Mucosa of gallbladder (tissue), 1 donor: ENCODE measurements around the gene SLC39A11. TPM values are rescaled to one million over a fixed set of nuclear protein-coding genes. Genes with fewer than 3 reads are reported as not detected.

Experiments used
- DNase-seq: peaks from one replicate; pipeline ENCODE4 v3.0.0-alpha.2; 2020; ENCODE audit warnings: low spot score
- total RNA-seq: library from RNA; stranded (reverse); gene quantifications from one replicate; pipeline ENCODE4 v1.2.1, GENCODE V29; 2021
- donor health status: DM: no; HTN: no; CAD: no.

The SLC39A11 gene
- total RNA-seq, 1 donor from 2014 or later, result 62.8 TPM

DNA sequence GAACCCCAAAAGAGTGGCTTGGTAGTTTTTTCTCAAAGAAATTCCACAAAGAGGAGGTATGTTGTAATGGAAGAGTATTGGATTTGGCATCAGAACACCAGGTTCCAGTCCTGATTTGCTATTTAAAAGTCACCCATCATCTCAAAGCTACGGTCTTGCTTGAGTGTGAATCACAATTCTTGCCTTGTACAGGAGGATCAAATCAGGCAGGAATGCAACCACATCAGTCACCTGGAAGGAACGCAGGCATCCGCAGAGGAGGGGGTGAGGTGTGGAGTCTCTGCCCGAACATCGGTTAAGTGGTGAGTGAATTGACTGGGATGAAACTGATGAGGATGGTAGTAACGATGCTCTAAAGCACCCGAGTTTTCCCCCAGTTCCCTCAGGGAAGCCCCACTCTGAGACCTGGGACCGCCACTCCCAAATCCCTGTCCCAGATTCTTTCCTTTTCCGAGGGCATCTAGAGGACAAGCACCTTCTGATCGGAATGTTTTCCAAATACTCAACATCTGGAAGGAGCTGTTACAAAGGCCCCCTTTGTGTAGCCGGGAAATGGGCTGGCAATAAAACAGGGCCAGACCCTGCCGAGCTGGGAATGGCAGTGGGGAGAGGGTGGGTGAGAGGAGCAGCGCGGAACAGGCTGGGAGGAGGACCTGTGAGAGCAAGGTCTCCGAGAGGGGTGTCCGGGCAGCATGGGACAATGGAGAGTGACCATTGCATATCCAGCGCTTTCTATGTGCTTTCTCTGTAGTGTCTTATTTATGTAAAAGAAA lies 469.6 kb downstream of the SLC39A11 start:
- no peak for DNase-seq

DNA sequence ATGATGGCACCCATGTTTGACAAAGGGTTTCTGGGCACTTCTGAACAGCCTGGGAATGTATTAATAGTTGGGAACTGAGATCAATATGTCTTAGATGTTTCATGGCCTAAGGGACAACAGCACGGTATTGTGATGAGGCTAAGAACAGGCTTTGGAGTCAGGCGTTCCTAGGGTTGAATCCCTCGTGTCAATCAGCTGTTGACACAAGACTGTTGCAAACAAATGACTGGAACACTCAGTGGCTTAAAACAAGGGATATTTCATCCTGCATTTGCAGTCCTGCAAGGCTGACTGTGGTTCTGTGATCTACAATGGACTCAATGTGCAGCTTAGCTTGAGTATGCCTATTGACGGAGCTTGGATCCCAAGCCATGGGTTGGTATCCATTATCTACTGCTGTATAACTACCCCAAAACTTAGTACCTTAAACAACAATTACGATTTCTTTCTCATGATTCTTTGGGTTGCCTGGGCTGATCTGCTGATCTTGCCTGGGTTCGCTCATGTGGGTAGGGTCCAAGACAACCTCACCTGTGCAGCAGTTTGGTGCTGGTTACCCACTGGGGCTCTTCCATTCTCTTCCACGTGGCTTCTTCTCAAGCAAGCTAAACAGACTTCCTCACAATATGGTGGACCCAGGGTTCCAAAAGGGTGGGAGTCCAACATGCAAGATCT lies 472.4 kb downstream of the SLC39A11 start:
- DNase-seq, result no peak

DNA sequence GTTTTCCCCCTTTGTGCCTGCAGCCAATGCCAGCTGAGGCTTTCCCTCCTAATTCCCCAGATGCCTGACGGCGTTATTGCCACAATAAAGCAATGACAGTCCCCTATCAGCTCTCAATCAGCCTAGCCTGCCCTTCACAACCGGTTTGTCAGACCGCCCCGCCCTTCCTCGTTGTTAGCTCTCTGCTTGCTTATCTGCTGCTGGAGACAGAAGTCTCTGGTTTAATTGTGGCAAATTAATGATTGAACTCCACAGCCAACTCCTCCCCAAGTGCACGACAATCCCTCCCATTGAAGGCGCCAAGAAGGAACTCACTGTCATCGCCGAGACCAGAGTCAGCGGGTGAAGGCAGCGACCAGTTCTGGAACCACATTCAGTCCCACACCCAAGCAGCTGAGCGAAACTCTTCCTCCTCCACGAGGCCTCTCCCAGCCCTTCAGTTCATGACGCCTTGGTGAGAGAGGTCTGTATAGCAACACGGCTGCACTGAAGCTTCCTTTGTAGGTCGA lies 474.4 kb downstream of the SLC39A11 start:
- DNase-seq, result peak; percentile 89

DNA sequence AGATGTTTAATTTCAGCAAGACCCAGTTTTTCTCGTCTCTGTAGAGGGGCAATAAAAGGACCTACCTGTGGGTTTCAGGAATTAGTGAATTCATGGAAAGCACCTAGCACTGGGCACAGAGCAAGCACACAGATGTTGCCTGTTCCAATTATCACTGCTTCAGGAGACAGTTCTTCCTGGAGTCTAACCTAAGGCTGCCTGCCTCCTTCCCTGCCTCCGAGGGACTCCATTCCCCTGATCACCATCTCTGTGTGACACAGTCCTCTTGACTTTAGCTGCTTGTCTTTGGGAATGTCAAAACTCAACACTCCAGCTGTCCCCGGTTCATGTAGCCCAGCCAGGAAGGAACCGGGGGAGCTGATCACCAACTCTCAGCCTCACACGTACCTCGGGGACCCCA lies 474.9 kb downstream of the SLC39A11 start:
- no peak for DNase-seq

DNA sequence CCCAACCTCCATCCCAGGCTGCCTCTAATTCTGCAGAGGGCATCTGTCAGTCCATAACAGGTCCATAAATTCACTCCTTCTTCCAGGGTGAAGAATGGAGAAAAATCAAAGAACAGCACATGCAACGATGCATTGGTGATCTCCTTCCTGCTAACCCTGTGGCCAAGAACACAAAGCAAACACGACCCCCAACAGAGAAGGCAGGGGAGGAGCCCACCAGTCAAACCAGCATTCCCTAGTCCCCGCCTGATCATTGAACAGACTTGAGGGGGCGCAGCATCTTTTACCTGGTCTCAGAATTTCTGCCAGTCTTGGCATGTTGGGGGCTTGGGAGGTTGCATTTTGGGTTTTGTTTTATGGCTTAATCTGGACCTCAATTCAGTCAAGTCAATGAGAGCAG lies 476.0 kb downstream of the SLC39A11 start:
- no peak for DNase-seq

DNA sequence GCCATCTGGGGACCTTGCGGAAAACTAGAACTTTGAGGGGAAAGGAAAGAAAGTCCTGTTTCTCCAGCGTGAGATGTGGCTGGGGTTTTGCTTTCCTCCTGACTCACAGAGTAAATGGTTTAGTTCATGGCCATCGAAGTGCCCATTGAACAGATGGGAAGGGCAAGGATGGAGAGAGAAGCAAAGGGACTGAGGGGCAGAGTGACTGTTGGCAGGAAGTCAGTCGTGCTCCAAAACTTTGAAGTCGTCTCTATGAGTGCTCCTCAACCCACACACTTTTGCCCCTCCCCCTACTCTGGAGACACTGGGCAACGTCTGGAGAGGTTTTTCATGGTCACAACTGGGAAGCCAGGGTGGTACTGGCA lies 476.9 kb downstream of the SLC39A11 start:
- no peak for DNase-seq

DNA sequence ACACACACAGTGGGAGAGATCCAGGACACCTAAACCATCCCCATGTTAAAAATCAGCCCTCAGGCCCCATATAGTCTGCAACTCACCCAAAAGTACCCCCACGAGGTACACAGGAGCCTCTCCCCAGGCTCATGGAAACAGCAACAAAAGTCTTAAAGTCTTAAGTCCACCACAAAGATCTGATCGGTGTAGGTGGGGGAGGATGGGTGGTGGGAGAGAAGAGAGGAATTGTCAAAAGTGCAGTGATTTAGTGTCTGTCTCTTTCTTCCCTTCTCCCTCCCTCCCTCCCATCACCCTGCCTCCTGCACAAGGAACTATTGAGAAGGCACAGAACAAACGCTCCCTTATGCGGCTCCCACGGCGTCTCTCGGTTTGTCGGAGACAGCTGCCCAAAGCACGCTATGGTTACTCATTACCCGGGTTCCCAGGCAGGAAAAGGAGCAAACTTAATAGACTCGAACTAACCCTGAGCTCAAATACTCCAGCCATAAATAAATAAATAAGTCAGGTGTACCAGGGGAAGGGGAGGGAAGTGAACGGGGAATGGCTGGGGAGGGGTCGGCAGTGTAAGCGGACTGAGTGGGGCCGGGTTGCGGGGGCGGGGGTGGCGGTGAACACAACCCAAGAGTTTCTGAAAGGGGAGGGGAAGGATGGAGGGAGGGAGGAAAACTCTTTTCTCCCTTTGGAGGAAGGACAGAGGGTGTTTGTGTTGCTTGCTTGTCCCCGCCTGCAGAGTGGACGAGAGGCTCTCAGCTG lies 477.4 kb downstream of the SLC39A11 start:
- peak; percentile 80 for DNase-seq

DNA sequence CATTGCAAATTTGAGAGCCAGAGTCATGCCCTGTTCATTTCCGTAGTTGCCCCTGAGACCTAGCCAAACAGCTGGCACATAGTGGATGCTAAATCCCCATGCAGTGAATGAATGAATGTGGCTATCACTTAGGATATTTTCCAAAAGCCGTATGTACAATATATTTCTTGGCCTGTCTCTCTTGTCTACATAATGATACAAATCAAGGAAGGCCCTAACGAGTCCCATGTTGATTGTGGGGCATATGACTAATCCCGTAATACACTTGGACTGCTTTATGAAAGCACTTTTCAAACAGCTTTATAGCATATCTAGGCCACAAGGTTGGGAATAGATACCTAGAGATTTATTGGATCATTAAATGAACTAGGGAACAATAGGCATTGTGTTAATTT lies 478.0 kb downstream of the SLC39A11 start:
- DNase-seq, result no peak

DNA sequence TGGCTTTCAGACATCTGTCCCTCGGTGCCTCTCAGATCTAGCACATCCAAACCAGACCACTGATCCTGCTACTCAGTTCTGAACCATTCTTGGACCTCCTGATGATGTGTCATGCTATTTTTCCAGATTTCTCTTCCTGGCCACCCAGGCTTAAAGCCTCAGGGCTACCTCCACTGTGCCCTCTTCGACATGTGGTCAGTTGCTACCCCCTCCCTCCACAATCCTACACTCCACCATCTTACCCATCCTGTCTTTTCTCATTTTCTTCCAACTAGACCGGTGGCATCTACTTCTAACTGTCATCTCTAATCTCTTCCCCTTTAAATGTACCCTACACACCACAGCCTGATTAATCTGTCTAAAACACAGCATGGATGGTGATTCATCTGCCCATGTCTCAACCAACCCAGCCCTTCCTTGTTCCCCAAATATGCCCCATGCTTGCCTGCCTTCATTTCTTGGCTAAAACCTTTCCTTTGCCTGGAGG lies 478.6 kb downstream of the SLC39A11 start:
- no peak for DNase-seq

DNA sequence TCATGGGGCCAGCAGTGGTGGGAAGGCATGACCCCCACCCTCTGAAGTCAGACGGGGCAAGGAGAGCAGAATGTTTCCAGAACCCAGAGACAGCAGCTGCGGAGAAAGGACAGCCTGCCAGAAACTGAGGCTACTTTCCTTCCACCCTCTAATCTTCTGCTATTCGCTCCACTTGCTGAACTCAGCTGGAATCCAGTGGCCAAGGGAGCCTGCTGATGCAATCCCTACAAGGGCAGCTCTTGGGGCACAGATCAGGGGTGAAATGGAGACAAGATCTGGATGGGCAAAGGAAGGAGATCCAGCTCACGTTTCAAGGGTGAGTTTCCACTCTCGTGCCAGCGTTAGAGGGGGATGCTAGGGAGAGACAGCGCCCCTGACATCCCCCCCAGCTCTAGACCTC lies 479.1 kb downstream of the SLC39A11 start:
- no peak for DNase-seq

DNA sequence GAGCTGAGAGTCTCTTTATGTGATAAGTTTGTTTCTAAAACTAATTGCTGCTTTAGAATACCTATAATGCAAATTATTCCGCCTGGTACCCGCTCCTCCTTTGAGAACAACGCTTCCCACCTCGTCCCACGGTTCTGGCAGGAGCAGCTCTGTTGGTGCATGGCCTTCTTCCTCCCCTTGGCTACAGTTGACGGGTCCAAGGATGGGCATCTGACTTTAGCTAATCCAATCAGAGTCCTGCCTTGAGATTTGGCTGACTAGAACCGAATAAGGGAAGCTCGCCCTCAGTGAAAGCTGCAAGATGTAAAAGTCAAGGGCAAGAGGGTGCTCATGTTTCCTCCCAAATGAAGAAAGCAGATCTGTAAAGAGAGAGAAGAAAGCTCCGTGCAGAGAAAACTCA lies 481.3 kb downstream of the SLC39A11 start:
- DNase-seq, result no peak

DNA sequence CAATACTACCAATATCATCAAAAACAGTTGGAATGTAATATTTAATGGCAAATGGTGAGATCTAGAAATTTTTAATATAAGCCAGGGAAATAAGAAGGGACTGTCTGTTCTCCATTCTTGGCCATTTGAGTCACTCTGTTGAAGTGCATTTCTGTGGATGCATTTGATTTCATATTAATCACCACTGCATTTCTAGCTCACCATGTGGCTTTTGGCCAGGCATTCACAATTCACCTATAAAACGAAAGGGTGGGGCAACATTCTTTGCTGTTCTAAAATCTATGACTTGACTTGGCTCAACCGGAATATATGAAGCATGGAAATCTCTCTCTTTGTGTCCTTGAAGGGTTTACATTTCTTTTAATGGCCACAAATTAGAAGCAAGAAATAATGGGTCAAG lies 483.0 kb downstream of the SLC39A11 start:
- peak; percentile 40 for DNase-seq

DNA sequence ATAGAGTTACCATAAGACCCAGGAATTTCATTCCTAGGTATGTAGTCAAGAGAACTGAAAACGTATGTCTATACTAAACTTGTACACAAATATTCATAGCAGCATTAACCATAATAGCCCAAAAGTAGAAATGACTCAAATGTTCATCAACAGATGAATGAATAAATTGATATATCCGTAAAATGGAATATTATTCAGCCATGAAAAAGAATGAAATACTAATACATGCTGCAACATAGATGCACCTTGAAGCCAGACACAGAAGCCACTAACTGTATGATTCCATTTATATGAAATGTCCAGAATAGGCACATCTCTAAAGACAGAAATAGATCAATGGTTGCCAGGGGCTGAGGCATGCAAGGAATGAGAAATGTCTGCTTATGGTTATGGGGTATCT lies 484.1 kb downstream of the SLC39A11 start:
- no peak for DNase-seq

DNA sequence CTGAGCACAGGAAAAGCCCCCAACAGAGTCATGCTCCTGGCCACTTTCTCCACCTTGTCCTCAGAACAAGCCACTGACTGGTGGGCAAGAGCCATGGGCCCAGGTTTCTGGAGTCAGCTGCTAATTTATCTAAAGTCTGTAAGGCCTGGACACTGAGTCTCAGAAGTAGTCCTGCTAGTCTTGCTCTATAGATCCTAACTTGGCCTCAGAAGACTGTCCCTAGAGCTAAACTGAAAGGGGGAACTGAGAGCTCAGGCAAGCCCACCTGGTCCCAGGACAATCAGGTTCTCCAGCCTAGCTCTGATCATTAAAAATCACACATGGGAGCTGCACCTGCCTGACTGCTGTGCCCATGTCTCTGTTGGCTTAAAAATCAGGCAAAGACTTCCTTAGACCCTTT lies 485.8 kb downstream of the SLC39A11 start:
- DNase-seq, result no peak

DNA sequence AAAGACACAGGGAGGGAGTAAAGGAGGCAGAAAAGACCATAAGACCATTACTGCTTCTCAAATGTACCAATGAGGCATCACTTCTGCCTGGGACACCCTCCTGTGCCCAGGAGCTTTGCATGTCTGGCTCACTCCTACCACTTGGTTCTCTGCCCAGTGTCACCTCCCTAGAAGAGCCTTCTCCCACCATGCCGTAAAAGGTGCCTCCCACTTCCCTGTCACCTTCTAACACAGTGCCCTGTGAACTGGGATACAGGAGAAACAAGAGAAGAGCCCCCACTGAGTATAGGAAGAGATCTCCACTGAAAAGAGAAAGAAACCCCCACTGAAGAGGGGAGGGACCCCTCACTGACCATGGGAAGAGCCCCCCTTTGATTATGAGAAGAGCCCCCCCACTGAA lies 486.9 kb downstream of the SLC39A11 start:
- DNase-seq, result no peak

DNA sequence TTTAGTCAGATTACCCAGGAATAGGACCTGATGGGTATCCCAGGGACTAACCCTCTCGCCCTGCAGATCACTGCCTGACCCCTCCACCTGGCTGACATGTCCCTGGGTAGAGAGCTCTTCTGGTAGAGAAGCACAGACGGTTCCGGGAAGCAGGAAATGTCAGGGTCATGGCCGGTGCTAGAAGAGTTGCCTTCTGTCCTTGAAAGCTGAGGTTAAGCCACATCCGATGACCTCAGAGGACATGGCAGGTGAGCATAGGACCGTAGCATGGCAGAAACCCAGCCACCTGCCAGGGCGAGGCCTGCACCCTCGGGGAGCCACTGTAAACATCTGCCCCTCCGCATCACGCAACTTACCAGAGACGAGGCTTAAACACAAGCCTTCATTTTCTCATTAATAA lies 488.0 kb downstream of the SLC39A11 start:
- DNase-seq, result no peak

DNA sequence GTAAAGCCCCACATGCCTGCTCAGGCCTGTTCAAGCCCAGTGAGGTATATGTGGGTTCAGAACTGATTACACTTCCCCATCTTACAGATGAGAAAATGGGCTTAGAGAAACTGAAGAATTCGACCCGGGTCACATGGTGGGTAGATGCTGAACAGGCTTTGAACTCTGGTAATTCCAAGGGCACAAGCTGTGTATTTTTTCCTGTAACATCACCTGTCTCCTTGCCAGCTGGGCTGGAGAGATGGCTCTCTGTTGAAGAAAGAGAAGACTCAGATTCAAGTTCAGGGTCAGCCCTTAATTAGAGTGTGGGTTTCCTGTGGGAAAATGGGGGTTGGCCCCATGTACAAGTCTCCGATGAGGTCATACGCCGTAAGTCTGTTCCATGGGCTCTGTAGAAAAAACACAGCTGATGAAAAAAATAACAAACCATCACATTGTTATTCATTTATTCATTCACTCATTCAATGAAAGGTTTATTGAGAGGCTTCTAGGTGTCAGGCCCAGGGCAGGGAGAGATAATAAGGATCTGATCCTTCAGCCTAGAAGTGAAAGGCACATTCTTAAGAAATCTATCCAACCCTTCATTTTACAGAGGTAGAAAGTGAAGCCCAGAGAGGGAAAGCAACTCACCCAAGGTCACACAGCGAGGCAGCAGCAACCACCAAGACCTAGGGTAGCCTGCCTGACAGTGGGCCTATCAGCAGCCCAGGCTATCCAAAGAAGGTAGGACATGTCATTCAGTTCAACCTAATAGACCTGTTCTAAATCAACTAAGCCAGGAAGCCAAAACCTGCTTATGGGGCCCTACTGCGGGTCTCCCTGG lies 488.9 kb downstream of the SLC39A11 start:
- DNase-seq, result no peak

DNA sequence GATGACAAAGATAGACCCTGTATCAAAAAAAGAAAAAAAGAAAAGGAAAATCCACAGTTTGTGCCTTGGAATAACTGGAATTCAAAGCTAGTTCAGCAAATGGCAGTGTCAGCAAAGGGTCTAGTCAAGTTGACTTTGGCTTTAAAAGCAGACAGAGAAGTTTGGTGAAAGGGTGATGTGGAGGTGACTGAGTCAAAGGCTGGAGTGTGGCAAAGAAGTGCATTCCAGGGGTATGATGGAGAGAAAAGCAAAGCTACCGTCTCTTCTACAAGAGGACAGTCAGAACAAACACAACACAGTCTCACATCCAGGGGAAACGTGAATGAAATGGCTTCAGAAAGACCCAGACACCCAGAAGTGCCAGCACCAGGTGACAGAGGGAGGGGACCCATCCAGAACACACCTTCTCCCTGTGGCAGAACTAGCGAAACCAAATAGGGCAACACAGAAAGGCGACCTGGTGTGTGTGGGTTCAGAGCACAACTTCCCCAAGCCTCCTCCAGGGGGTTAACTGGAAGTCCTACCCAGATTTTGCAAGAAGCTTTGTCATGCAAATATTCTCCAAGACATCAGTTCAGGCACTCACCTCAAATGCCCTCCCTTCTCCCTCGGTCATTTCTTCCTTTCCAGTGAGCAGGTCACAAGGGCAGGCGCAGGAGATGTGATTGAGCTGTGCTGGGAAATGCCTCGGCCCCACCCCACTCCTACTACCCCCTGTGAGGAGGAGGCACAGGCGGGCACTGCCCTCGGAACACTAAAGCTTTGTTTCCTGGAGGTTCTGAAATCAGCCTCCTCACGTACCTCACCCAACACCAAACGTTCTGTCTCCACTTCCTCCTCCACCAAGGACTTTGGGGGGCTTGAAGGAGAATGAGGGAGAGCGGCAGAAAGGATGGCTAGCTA lies 489.7 kb downstream of the SLC39A11 start:
- peak; percentile 45 for DNase-seq

DNA sequence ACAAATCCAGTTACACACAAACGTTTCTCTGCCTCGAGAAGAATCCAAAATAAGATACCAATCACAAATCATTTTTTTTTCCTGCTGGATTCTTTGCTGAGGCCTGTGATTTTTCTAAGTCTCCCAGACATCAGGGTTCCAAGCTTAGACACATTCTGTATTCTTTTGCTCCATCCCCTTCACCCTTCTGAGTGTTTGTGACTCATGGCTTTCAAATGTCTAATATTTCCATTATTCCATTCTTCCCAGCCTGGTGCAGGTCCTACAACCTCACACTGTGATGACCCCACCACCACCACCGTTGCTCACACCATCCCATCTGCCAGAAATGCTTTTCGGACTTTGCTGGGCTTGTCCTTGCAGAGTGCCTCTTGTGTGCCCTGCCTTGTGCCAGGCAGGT lies 491.6 kb downstream of the SLC39A11 start:
- DNase-seq, result no peak

DNA sequence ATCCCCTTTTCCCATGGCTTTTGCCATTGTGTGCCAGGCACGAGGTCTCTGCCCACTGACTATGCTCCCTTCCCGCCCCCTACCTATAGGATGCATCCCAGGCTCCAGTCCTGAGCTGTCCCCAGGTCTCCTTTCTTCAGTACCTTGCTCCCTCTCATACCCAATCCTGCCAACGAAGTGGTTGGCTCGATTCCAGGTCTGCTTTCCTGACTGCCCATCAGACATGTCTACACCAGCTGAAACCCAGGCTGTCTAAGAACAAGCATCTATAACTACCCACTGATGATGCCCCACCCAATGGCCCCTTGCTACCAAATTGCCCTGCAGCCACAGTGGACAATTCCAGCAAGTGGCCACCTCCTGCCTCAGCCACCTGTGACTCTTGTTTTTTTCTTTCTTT lies 492.6 kb downstream of the SLC39A11 start:
- no peak for DNase-seq

DNA sequence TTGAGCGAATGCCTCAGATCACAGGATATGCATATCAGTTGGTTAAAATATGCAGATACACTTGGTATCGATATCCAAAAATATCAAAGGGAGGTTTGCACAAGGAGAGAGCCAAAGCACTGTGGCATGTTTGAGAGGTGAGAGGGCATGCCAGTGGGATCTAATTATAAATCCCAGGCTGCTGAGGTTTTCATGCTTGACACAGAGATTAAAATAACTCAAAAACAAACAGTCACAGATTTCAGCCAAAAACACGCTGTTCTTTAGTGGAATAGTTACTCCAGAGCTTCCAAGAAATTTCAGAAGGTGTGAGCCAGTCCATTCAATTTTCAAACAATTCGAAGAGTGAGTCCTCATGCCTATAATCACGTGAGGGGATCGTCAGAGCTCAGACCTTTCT lies 493.8 kb downstream of the SLC39A11 start:
- no peak for DNase-seq
